Bladder microvascular endothelial cell (primary cell): Measurements from ENCODE around the gene RAB13. TPM values are rescaled to one million over a fixed set of nuclear protein-coding genes. Genes with fewer than 3 reads are reported as not detected.

Source experiments
- total RNA-seq: library from RNA; depleted of rRNA; stranded (reverse); fragments of >200 nt; gene quantifications from 2 replicates; pipeline ENCODE4 v1.2.3, GENCODE V29; 2014

RAB13 gene
- total RNA-seq: 48.4 and 87.2 TPM in 2 replicates

DNA sequence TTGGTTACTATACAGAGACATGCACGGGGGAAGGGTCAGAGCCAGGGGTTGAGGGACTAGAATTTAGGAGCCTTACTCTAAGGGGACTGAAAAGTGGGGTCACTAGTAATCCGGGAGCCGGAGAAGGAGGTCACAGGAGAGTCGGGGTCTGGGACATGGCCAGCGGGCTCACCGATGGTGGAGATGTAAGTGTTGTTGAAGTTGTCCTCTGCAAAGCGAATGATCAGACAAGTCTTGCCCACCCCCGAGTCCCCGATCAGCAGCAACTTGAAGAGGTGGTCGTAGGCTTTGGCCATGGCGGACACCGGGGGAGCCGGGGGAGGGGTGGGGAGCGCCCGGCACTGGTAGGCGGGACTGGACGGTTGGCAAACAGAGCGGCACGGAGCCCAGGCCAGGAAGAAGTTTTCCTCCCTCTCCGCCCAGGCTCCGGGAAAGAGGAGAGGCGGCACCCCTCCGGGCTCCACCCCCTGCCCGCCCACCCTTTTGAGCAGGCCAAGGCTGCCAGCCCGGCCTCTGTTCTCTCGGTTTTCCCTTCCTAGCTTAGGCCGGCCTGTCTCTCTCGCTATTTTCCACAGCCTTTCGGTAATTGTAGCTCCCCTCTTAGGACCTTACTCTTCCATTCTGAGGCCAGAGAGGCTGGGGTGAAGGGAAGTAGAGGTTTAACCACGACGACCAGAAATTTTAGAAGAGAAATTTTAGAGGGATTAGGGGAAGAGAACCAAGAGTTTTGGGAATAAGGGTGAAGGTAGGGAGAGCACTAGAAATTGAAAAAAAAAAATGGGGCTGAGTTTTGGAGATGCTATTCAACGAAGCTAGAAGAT, at the start of gene RAB13:
Gene RAB13 (minus strand): TSS at position 399 of the 821 bp plus-strand sequence. CDS start 103 bp downstream, at position 296.

DNA sequence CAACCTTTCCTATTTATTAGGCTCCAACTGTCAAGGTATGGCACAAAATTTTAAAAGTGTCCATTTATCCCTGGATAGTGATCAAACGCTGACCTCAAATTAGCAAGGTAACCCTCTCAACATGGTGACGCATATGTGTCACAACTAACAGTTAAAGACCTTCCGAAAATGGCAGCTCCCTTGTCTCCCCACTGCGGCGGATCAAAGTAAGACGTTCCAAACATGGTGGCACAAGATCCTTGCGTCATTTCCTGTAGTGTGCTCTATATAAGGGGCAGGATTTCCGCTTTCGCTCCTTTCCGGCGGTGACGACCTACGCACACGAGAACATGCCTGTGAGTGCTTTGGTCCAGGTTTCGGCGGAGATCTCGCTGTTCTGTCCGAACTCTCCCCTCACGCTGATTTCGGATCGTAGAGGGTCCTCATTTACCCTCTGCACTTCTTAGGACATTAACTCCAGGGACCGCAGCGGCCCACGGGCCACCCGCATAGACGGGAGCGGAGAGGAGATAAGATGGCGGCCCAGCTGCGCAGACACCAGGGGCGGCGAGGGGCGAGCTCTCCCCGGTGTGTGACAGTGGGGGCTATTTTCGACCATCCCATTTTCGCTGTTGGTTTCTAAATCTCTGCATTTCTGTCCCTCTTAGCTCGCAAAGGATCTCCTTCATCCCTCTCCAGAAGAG, 4.5 kb upstream of the RAB13 start, which contains the start of gene RPS27:
Gene RPS27 (plus strand): TSS at position 295 of the 683 bp plus-strand sequence. CDS start 35 bp downstream, at position 330.

DNA sequence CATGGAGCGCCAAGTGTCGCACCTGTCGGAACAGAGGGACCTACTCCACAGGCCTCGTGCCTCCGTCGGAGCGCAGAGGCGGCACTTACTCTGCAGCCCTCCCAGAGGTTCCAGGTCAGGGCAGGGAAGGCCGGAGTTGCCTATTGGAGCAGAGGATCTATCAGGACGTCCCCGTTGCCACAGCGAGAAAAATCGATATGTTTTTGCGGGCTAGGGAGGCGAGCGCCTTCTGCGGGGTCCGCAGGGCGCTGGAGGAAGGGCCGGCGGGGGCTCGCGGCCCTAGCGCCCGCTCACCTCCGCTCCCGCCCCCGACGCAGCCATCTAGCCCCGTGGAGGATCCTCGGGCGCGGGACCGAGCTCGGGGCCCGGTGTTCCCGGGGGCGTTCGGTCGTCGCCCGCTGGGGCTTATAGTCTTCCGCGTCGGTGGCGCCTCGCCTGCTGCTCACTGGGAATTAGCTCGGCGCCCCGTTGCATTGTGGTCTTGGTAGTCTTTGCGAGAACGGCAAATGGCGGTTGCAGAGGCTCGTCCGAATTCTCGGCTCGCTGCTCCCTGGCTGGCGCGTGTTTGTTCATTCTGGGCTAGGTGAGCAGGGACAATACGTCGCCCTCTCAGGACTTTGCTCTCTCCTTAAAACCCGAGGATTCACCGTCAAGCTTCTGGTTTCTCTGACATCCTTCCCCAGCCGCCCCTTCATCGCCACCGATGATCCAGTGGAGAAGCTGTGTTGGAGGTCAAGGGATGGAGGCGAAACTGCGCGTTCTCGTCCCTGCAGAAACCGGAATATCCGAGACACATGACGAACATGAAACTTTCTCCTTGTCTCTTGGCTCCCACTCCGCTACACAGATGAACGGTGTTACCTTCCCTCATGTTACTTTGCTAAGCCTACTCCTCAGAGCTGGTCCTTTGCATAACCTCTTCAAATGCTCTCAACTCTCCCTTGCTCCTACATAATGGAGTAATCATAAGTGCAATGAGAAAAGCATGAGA, 8.6 kb downstream of the RAB13 start, which contains the start of gene JTB:
Gene JTB (minus strand): TSS at position 425 of the 991 bp plus-strand sequence. CDS start 422 bp downstream, at position 3.

DNA sequence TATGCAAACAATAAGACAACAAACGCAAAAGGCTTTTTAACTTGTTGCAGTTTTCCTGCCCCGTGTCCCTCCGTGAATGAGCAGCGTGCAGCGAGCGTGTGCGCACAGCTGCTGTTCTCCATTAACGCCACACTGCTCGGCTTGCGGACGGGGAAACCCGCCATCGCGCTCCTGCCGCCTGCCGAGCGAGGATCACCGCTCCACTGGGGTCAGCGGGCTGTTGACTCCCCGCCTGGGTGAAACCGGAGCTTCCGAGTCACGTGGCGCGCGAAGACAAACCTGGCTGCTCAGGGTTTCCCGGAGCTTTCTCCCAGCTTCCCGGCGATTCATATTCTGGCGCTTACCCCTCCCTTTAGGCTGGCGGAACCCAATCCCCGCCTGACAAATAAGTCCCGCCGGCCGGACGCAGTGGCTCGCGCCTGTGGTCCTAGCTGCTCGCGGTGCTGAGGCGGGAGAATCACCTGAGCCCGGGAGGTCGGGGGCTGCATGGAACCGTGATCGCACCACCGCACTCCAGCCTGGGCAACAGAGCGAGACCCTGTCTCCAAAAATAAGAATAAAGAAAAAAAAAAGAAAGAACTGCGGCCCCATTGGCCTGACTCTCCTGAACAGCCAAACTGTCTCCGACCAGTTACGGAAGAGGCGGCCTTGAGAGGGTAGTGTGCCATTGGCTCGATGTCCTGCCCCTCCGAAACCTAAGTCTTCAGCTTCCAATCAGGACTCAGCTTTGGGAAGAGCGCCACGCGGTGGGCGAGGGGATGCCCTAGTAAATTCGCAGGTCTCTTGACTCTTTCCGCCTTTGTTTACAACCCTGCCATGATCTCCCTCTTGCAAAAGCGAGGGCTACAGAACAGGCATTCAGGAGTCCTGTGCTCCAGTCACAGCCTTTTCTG, 18.8 kb downstream of the RAB13 start, which contains the start of gene CREB3L4:
Gene CREB3L4 (plus strand): TSS at position 796 of the 893 bp plus-strand sequence. CDS start 624 bp downstream, outside the sequence.

DNA sequence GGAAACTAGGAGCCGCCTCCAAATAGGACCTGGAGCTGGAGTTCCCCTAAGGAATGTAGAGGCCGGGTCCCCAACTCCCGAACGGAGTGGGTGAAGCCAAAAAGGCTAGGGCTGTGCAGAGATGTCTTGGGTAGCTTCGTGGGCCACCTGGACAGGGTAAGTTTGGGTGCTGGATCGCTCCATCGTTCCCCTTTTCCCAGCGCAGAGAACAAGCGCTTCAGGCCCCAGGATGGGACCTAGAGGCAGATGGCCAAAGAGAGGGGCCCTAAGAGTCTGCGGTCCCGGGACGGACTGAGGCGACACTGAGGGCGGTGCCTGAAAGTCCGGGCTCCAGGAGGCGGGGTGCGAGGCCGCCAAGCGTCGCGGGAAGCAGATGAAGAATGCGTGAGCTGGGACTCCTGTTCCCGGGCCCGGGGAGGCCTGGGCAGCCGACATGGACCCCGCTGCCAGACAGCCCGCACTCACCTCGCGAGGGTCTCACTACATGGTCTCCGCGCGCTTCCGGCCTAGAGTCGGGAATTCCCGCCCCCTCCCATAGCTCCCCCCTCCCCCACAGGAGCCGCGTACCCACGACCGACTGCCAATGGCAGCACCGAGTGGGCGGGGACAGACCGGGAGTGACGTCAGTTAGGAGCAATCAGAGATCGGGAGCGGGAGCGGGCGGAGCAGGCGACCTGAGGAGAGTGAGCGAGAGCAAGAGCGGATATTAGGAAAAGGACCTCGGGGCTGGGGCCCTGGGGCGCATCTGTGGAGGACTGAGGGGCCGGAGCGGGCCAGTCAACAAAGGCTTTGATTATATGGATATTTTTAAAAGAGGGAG, 22.9 kb downstream of the RAB13 start, which contains the start of gene SLC39A1:
Gene SLC39A1 (minus strand): TSS at position 508 of the 820 bp plus-strand sequence. CDS start 822 bp downstream, outside the sequence.

DNA sequence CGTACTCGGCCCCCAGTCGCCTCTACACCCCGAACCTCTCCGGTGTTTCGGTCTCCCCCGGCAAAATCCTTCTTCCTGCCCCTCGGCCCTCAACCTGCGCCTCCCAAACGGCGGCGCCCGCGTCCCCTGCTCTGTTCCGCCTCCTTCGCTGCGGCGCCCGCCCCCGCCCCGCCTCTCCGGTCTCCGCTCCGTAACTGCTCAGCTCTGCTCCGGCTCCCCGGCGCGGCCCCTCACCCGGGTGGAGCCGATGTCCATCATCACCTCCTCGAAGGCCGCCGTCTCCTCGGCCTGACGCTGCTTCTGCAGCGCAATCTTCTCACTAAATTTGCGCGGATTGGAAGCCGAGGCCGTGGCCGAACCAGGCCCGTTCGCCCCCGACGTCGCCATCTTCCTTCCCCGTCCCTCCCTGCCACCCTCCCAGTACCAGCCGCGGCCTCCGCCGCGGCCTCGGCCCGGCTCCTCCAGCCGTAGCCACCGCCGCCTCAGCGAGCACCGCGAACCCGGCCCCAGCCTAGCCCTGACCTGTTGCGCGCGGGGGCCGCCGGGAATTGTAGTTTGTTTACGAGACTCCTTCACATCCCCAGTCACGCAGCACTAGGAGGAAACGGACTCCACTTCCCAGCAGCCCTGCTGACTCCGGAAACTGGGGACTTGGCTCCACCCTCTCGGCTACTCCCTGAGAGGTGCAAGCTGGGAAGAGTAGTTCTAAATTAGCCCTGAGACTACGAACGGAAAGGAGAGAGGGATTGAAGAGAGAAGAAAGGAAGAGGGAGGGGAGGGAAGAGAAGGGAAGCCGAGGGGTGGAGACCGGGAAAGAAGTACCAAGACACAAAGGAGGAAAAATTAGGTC, 27.8 kb downstream of the RAB13 start, which contains the start of gene CRTC2:
Gene CRTC2 (minus strand): TSS at position 502 of the 850 bp plus-strand sequence. CDS start 115 bp downstream, at position 387.

DNA sequence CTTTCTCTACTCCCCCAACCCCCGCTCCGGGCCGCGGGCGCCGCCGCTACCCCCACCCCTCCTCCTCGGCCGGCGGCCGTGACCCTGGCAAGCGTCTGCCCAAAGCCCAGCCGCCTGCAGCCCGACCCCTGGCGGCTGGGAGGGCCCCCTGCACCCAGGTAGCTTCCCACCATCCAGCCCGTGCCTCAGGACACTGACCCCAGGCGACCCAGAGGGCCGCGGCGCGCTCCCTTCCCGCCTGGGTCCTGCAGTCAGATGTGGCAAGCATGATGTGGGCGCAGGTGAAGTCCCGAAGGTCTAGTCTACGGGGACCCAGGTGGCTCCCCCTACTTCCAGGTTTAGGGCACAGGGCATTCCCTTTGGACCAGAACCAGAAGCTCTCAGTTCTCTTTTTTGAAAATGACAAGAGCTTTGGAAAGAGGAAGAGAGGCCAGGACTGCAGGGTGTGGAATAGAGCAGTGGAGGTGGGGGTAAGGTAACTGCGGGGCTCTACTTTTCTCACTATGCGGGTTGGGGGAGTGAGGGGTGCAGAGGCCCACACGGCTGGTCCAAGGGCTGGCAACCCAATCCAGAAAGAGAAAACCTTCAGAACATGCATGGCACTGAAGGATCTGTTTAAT, 39.4 kb downstream of the RAB13 start, which contains the start of gene DENND4B:
Gene DENND4B (minus strand): TSS at position 97 of the 620 bp plus-strand sequence. CDS start 2,344 bp downstream, outside the sequence.

Other genes with a start within 250 kb of the RAB13 start
- 19.4 and 29.0 TPM in 2 replicates for gene SLC27A3, start 210.9 kb downstream of the RAB13 start, total RNA-seq
- 3.6 and 9.8 TPM in 2 replicates for gene GATAD2B, start 63.4 kb downstream of the RAB13 start, total RNA-seq
- 9.1 and 25.8 TPM in 2 replicates for gene DENND4B, start 39.6 kb downstream of the RAB13 start, total RNA-seq
- gene CRTC2, start 27.7 kb downstream of the RAB13 start, total RNA-seq: 5.0 and 7.9 TPM in 2 replicates
- gene SLC39A1, start 22.8 kb downstream of the RAB13 start, total RNA-seq: 87.4 and 114 TPM in 2 replicates
- gene CREB3L4, start 18.4 kb downstream of the RAB13 start, total RNA-seq: 6.5 and 8.3 TPM in 2 replicates
- gene JTB, start 8.7 kb downstream of the RAB13 start, total RNA-seq: 73.7 and 78.2 TPM in 2 replicates
- 596 and 1,367 TPM in 2 replicates for gene RPS27, start 4.4 kb upstream of the RAB13 start, total RNA-seq
- 0.06 and 0.16 TPM in 2 replicates for gene NUP210L, start 168.7 kb upstream of the RAB13 start, total RNA-seq
- gene TPM3, start 205.8 kb upstream of the RAB13 start, total RNA-seq: 449 and 809 TPM in 2 replicates
- gene CFAP141, start 220.0 kb upstream of the RAB13 start, total RNA-seq: not detected in 2 replicates
- 31.9 and 123 TPM in 2 replicates for gene UBAP2L, start 234.6 kb upstream of the RAB13 start, total RNA-seq